Measurements from ENCODE around the gene CPNE8.
"Not testable (repeated sequence)": the region's sequence is repeated elsewhere in the genome, so short reads cannot be mapped to it uniquely, and the experiment has no call there.

The CPNE8 gene

GRCh38 chr12:38825006-38825405, 80.4 kb downstream of the CPNE8 start:
- DNase-seq (ENCODE audit: low read depth), result no peak

GRCh38 chr12:38823738-38824137, 81.7 kb downstream of the CPNE8 start:
- no peak for DNase-seq (ENCODE audit: low read depth)

- DNase-seq (ENCODE audit: low read depth), result no peak
Observed at GRCh38 chr12:38823314-38823713, 82.1 kb downstream of the CPNE8 start.

GRCh38 chr12:38817942-38818341, 87.4 kb downstream of the CPNE8 start:
- DNase-seq (ENCODE audit: low read depth), result no peak

GRCh38 chr12:38813923-38814322, 91.5 kb downstream of the CPNE8 start:
- no peak for DNase-seq (ENCODE audit: low read depth)

- DNase-seq (ENCODE audit: low read depth), result no peak
Observed at GRCh38 chr12:38811814-38812356, 93.5 kb downstream of the CPNE8 start.

GRCh38 chr12:38809832-38810231, 95.6 kb downstream of the CPNE8 start:
- no peak for DNase-seq (ENCODE audit: low read depth)

GRCh38 chr12:38788106-38788505, 117.3 kb downstream of the CPNE8 start:
- no peak for DNase-seq (ENCODE audit: low read depth)

GRCh38 chr12:38785381-38785780, 120.0 kb downstream of the CPNE8 start:
- DNase-seq (ENCODE audit: low read depth), result no peak

GRCh38 chr12:38783304-38783703, 122.1 kb downstream of the CPNE8 start:
- no peak for DNase-seq (ENCODE audit: low read depth)

GRCh38 chr12:38782359-38782758, 123.0 kb downstream of the CPNE8 start:
- DNase-seq (ENCODE audit: low read depth), result no peak

GRCh38 chr12:38776647-38777046, 128.7 kb downstream of the CPNE8 start:
- DNase-seq (ENCODE audit: low read depth), result no peak

GRCh38 chr12:38775457-38775856, 129.9 kb downstream of the CPNE8 start:
- DNase-seq (ENCODE audit: low read depth), result no peak

GRCh38 chr12:38772437-38772836, 133.0 kb downstream of the CPNE8 start:
- no peak for DNase-seq (ENCODE audit: low read depth)

- peak; percentile 15 for DNase-seq (ENCODE audit: low read depth)
Observed at GRCh38 chr12:38771871-38772270, 133.5 kb downstream of the CPNE8 start.

- no peak for DNase-seq (ENCODE audit: low read depth)
Observed at GRCh38 chr12:38761636-38762342, 143.6 kb downstream of the CPNE8 start.

- DNase-seq (ENCODE audit: low read depth), result no peak
Observed at GRCh38 chr12:38761111-38761510, 144.3 kb downstream of the CPNE8 start.

- no peak for DNase-seq (ENCODE audit: low read depth)
Observed at GRCh38 chr12:38759621-38760020, 145.8 kb downstream of the CPNE8 start.

- no peak for DNase-seq (ENCODE audit: low read depth)
Observed at GRCh38 chr12:38746744-38747143, 158.6 kb downstream of the CPNE8 start.

GRCh38 chr12:38745601-38746000, 159.8 kb downstream of the CPNE8 start:
- DNase-seq (ENCODE audit: low read depth), result no peak

- no peak for DNase-seq (ENCODE audit: low read depth)
Observed at GRCh38 chr12:38744041-38744440, 161.3 kb downstream of the CPNE8 start.

- not testable (repeated sequence) for DNase-seq (ENCODE audit: low read depth)
Observed at GRCh38 chr12:38742496-38742895, 162.9 kb downstream of the CPNE8 start.

- DNase-seq (ENCODE audit: low read depth), result no peak
Observed at GRCh38 chr12:38736821-38737220, 168.6 kb downstream of the CPNE8 start.

GRCh38 chr12:38732761-38733160, 172.6 kb downstream of the CPNE8 start:
- no peak for DNase-seq (ENCODE audit: low read depth)
